ENCODE data around the gene ARHGAP24. TPM values are rescaled to one million over a fixed set of nuclear protein-coding genes. Genes with fewer than 3 reads are reported as not detected.

The ARHGAP24 gene
- total and polyA plus RNA-seq, 2 of the 13 experiments (the other 11 are each of a cell fraction or from before 2014, with no cell fraction given) = 0.07 to 0.55 TPM

DNA sequence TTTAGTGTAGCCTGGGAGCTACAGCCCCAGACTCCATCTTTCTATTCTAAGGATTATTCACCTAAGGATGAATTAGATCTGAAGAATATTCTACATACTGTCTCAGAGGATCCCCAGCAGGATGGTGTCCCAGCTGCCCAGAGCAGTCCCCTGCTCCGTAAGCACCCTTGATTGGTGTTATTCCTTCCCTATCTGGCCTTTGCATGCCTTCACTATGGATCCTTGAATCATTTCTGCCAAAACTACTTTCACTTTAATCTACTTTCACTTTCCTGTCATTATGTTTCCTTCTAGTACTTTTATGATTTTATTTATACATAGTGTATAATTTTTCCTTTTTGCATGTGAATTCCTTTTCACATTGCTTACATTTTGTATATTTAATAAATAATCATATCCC lies 39.2 kb downstream of the ARHGAP24 start (continued):
- TF ChIP-seq, protein P1, sequence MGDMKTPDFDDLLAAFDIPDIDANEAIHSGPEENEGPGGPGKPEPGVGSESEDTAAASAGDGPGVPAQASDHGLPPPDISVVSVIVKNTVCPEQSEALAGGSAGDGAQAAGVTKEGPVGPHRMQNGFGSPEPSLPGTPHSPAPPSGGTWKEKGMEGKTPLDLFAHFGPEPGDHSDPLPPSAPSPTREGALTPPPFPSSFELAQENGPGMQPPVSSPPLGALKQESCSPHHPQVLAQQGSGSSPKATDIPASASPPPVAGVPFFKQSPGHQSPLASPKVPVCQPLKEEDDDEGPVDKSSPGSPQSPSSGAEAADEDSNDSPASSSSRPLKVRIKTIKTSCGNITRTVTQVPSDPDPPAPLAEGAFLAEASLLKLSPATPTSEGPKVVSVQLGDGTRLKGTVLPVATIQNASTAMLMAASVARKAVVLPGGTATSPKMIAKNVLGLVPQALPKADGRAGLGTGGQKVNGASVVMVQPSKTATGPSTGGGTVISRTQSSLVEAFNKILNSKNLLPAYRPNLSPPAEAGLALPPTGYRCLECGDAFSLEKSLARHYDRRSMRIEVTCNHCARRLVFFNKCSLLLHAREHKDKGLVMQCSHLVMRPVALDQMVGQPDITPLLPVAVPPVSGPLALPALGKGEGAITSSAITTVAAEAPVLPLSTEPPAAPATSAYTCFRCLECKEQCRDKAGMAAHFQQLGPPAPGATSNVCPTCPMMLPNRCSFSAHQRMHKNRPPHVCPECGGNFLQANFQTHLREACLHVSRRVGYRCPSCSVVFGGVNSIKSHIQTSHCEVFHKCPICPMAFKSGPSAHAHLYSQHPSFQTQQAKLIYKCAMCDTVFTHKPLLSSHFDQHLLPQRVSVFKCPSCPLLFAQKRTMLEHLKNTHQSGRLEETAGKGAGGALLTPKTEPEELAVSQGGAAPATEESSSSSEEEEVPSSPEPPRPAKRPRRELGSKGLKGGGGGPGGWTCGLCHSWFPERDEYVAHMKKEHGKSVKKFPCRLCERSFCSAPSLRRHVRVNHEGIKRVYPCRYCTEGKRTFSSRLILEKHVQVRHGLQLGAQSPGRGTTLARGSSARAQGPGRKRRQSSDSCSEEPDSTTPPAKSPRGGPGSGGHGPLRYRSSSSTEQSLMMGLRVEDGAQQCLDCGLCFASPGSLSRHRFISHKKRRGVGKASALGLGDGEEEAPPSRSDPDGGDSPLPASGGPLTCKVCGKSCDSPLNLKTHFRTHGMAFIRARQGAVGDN (CRISPR knock-in tag; IDR thresholded peaks at IDR 0.05) = no peak
- TF ChIP-seq, protein P2, sequence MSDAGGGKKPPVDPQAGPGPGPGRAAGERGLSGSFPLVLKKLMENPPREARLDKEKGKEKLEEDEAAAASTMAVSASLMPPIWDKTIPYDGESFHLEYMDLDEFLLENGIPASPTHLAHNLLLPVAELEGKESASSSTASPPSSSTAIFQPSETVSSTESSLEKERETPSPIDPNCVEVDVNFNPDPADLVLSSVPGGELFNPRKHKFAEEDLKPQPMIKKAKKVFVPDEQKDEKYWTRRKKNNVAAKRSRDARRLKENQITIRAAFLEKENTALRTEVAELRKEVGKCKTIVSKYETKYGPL (CRISPR knock-in tag; IDR thresholded peaks at IDR 0.05) = no peak
- TF ChIP-seq ISX (CRISPR knock-in tag; conservative IDR thresholded peaks at IDR 0.05) = no peak
- no peak for TF ChIP-seq ZNF558 (CRISPR knock-in tag; IDR thresholded peaks at IDR 0.05; ENCODE audit: borderline replicate concordance)
- TF ChIP-seq ZBTB37 (CRISPR knock-in tag; IDR thresholded peaks at IDR 0.05) = no peak
- TF ChIP-seq EEA1 (CRISPR knock-in tag; IDR thresholded peaks at IDR 0.05; ENCODE audit: borderline replicate concordance) = no peak
- no peak for TF ChIP-seq ZNF605 (CRISPR knock-in tag; IDR thresholded peaks at IDR 0.05)
- TF ChIP-seq ZNF367 (CRISPR knock-in tag; IDR thresholded peaks at IDR 0.05; ENCODE audit: borderline replicate concordance) = no peak
- TF ChIP-seq, protein P3, sequence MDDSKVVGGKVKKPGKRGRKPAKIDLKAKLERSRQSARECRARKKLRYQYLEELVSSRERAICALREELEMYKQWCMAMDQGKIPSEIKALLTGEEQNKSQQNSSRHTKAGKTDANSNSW (CRISPR knock-in tag; IDR thresholded peaks at IDR 0.05; ENCODE audit: borderline replicate concordance) = no peak
- no peak for TF ChIP-seq ZNF816 (CRISPR knock-in tag; IDR thresholded peaks at IDR 0.05; ENCODE audit: borderline replicate concordance)
- TF ChIP-seq ZSCAN29 (CRISPR knock-in tag; conservative IDR thresholded peaks at IDR 0.05) = no peak
- no peak for TF ChIP-seq ZNF24 (IDR thresholded peaks at IDR 0.05)
- TF ChIP-seq PHF5A (CRISPR knock-in tag; IDR thresholded peaks at IDR 0.05; ENCODE audit: low read depth, unreplicated experiment) = no peak
- TF ChIP-seq SP2 (CRISPR knock-in tag; IDR thresholded peaks at IDR 0.05) = no peak
- no peak for TF ChIP-seq ZNF549 (CRISPR knock-in tag; IDR thresholded peaks at IDR 0.05)

Measured in HepG2 (cell line).